BJ (cell line): ENCODE measurements around the gene PRIMPOL. TPM values are rescaled to one million over a fixed set of nuclear protein-coding genes. Genes with fewer than 3 reads are reported as not detected.
"Not testable (repeated sequence)": the region's sequence is repeated elsewhere in the genome, so short reads cannot be mapped to it uniquely, and the experiment has no call there.

Experiments used
- CTCF ChIA-PET: fragments of 350-600 bp; formaldehyde crosslinking; extraction: SDS; loops from one replicate; lab custom pipeline; 2021; ENCODE audit warnings: antibody characterized with exemption, inconsistent platforms; lab: Yijun Ruan, JAX
- POLR2A ChIA-PET: fragments of 300-600 bp; sonication (Branson Sonifier 250); formaldehyde crosslinking; extraction: SDS; loops from one replicate; lab custom pipeline; 2021; ENCODE audit warnings: antibody characterized with exemption; lab: Charles Lee
- DNase-seq: peaks from one replicate; pipeline ENCODE4 v3.0.0-alpha.2; 2011; ENCODE audit warnings: low read depth
- H3K27me3 ChIP-seq: 2 replicates; pipeline ENCODE4 v1.6.0; 2011; ENCODE audit warnings: low read length; ENCODE audit not compliant: control insufficient read depth, insufficient read depth
- H3K36me3 ChIP-seq: 2 replicates; pipeline ENCODE4 v1.5.1; 2011; ENCODE audit warnings: low read length; ENCODE audit not compliant: control insufficient read depth, insufficient read depth
- H3K4me3 ChIP-seq: 2 replicates; pipeline ENCODE4 v1.5.1; 2011; ENCODE audit warnings: low read depth, mild to moderate bottlenecking, control low read depth, low read length
- CTCF ChIP-seq: IDR thresholded peaks from 2 replicates; pipeline ENCODE4 v1.5.1; 2011; ENCODE audit warnings: low read depth, mild to moderate bottlenecking, control low read depth, inconsistent platforms, low read length, moderate library complexity; ENCODE audit not compliant: insufficient read depth
- polyA plus RNA-seq: library from polyadenylated mRNA; depleted of rRNA; stranded (reverse); fragments of >200 nt; gene quantifications from 2 replicates; pipeline ENCODE4 v1.2.3, GENCODE V29; 2011

PRIMPOL gene
- polyA plus RNA-seq, 1 experiment, result 6.0 TPM

GRCh38 chr4:184655889-184656869 lies 6.6 kb downstream of the PRIMPOL start:
- Histone ChIP-seq H3K36me3 (no peaks in the 10 kb centered on the region), H3K4me3 (no peak overlapping the region), H3K27me3 (no peaks in the 10 kb centered on the region)
- DNase-seq, result no peak
- ChIA-PET POLR2A (interaction anchor here (0.8 kb wide), 1 partner anchor 507 kb away, joined by 5 read pairs; no protein-coding TSS in a partner anchor), CTCF (interaction anchor here (0.5 kb wide), 1 partner anchor 220 kb away, joined by 4 read pairs; no protein-coding TSS in a partner anchor)
- no peak for TF ChIP-seq CTCF

- Histone ChIP-seq H3K36me3 (no peaks in the 10 kb centered on the region), H3K4me3 (no peak overlapping the region), H3K27me3 (no peaks in the 10 kb centered on the region)
- CTCF ChIA-PET, result interaction anchor here (1.2 kb wide), 1 partner anchor 32 kb away, joined by 3 read pairs; no protein-coding TSS in a partner anchor
- POLR2A ChIA-PET, result interaction anchor here (0.8 kb wide), 1 partner anchor 506 kb away, joined by 5 read pairs; no protein-coding TSS in a partner anchor
- TF ChIP-seq CTCF, result no peak
- no peak for DNase-seq
These were observed 7.6 kb downstream of the PRIMPOL start for GRCh38 chr4:184657144-184657543.

GRCh38 chr4:184657820-184658219 lies 8.3 kb downstream of the PRIMPOL start:
- CTCF ChIA-PET, result interaction anchor here (1.2 kb wide), 1 partner anchor 31 kb away, joined by 3 read pairs; no protein-coding TSS in a partner anchor
- DNase-seq, H3K4me3 ChIP-seq, H3K27me3 ChIP-seq, H3K36me3 ChIP-seq, POLR2A ChIA-PET: not testable (repeated sequence)

- H3K36me3 ChIP-seq, result no peaks in the 10 kb centered on the region
- ChIA-PET CTCF (no interaction called here), POLR2A (no interaction called here)
- TF ChIP-seq CTCF, result no peak
- DNase-seq, result no peak
- H3K27me3 ChIP-seq, result no peaks in the 10 kb centered on the region
- no peak overlapping the region for H3K4me3 ChIP-seq
These were observed 11.4 kb downstream of the PRIMPOL start for GRCh38 chr4:184660978-184661377.

- POLR2A ChIA-PET, result no interaction called here
- CTCF ChIA-PET, result interaction anchor here (0.7 to 1.4 kb wide), 3 partner anchors 8 to 101 kb away, joined by 3 to 4 read pairs (median 3); no protein-coding TSS in a partner anchor
- Histone ChIP-seq H3K27me3 (no peaks in the 10 kb centered on the region), H3K4me3 (no peak overlapping the region), H3K36me3 (peaks cover 1% of the 10 kb centered on the region; the same call in 1 of the 2 replicates)
- no peak for TF ChIP-seq CTCF
- DNase-seq, result no peak
These were observed 12.7 kb downstream of the PRIMPOL start for GRCh38 chr4:184662236-184662635.
